HG02870 (cell line): ENCODE data around the gene IVD.

Experiments used
- ATAC-seq: cut with Tn5 transposase; IDR thresholded peaks from one replicate; pipeline ENCODE4 v1.9.1; 2021; ENCODE audit warnings: mild to moderate bottlenecking, moderate library complexity; ENCODE audit not compliant: unreplicated experiment

The IVD gene

GRCh38 chr15:40413036-40413435 lies 7.4 kb downstream of the IVD start:
- no peak for ATAC-seq

- ATAC-seq, result no peak
These were observed 9.2 kb downstream of the IVD start for GRCh38 chr15:40414816-40415215.

GRCh38 chr15:40415226-40415625 lies 9.6 kb downstream of the IVD start:
- ATAC-seq, result no peak

GRCh38 chr15:40416056-40416455 lies 10.5 kb downstream of the IVD start:
- no peak for ATAC-seq

GRCh38 chr15:40418126-40418525 lies 12.5 kb downstream of the IVD start:
- no peak for ATAC-seq

- ATAC-seq, result no peak
These were observed 14.6 kb downstream of the IVD start for GRCh38 chr15:40420071-40420713.

GRCh38 chr15:40420793-40421192 lies 15.2 kb downstream of the IVD start:
- no peak for ATAC-seq

GRCh38 chr15:40421246-40422157 lies 15.9 kb downstream of the IVD start:
- ATAC-seq, result peak; percentile 71

- no peak for ATAC-seq
These were observed 19.0 kb downstream of the IVD start for GRCh38 chr15:40424483-40425115.

GRCh38 chr15:40425681-40426080 lies 20.1 kb downstream of the IVD start:
- ATAC-seq, result no peak

- ATAC-seq, result no peak
These were observed 21.6 kb downstream of the IVD start for GRCh38 chr15:40427188-40427587.

- ATAC-seq, result no peak
These were observed 22.6 kb downstream of the IVD start for GRCh38 chr15:40428185-40428584.

- no peak for ATAC-seq
These were observed 23.6 kb downstream of the IVD start for GRCh38 chr15:40429068-40429710.

- no peak for ATAC-seq
These were observed 24.7 kb downstream of the IVD start for GRCh38 chr15:40430271-40430805.

- ATAC-seq, result no peak
These were observed 29.6 kb downstream of the IVD start for GRCh38 chr15:40435023-40435709.

- no peak for ATAC-seq
These were observed 30.1 kb downstream of the IVD start for GRCh38 chr15:40435710-40436089.

- ATAC-seq, result no peak
These were observed 30.7 kb downstream of the IVD start for GRCh38 chr15:40436116-40436891.

- ATAC-seq, result no peak
These were observed 31.5 kb downstream of the IVD start for GRCh38 chr15:40436892-40437751.
